Stimulated activated naive B cell treated with anti-CD40 and anti-IgM and Interleukin-4, amounts not matched to agents 10 μg/mL and 1 μg/mL and 100 μg/mL, for 72 hours (primary cell): ENCODE results near the gene UNC5A.
A peak's percentile ranks its signal among the peaks of the same experiment; 100 is the strongest.

Experiments used
- ATAC-seq, 2 donors: fragments of 150-1000 bp; cut with Tn5 transposase; replicated peaks; 2 replicates each; pipeline ENCODE4 v1.10.0; 2021; ENCODE audit warnings: moderate library complexity in 1 of 2
- DNase-seq: peaks from one replicate; pipeline ENCODE4 v3.0.0; 2021
- H3K27ac Mint-ChIP-seq: one replicate; pipeline ENCODE4 v1.8.0; 2022; ENCODE audit warnings: mild to moderate bottlenecking, mixed read lengths
- H3K27me3 Mint-ChIP-seq, 2 donors: one replicate each; pipeline ENCODE4 v1.8.0; 2022; ENCODE audit warnings: mixed read lengths in 2 of 2
- H3K36me3 Mint-ChIP-seq, 2 donors: one replicate each; pipeline ENCODE4 v1.8.0; 2022; ENCODE audit warnings: mixed read lengths in 2 of 2, mild to moderate bottlenecking in 1 of 2
- H3K4me1 Mint-ChIP-seq, 2 donors: one replicate each; pipeline ENCODE4 v1.8.0; 2022; ENCODE audit warnings: mixed read lengths in 2 of 2, mild to moderate bottlenecking in 1 of 2
- H3K4me3 Mint-ChIP-seq, 2 donors: one replicate each; pipeline ENCODE4 v1.8.0; 2022; ENCODE audit warnings: mild to moderate bottlenecking in 2 of 2, mixed read lengths in 2 of 2, moderate library complexity in 1 of 2
- H3K9me3 Mint-ChIP-seq, 2 donors: one replicate each; pipeline ENCODE4 v1.8.0; 2022; ENCODE audit warnings: mixed read lengths in 2 of 2, mild to moderate bottlenecking in 1 of 2

Gene UNC5A

GRCh38 chr5:176810081-176810597 lies at the start of gene UNC5A:
TSS of gene UNC5A (plus strand) at chr5:176810559. CDS start at chr5:176810751, 192 bp downstream.
- H3K27me3 Mint-ChIP-seq, result peaks cover 76 to 89% of the 10 kb centered on the region in 2 donors
- peaks cover 21 to 24% of the 10 kb centered on the region in 2 donors for H3K4me1 Mint-ChIP-seq
- peaks cover 0 to 2% of the 10 kb centered on the region in 2 donors for H3K9me3 Mint-ChIP-seq
- H3K4me3 Mint-ChIP-seq, result peak within 1 kb of the TSS; percentile 76 to 80
- H3K27ac Mint-ChIP-seq, result no peak within 1 kb of the TSS
- peak; percentile 31 to 49 for ATAC-seq
- no peak for DNase-seq
- no peaks in the 10 kb centered on the region for H3K36me3 Mint-ChIP-seq

GRCh38 chr5:176761755-176762154 lies 48.6 kb upstream of the UNC5A start:
- Mint-ChIP-seq H3K4me1 (no peaks in the 10 kb centered on the region), H3K9me3 (peaks cover 15 to 23% of the 10 kb centered on the region in 2 donors), H3K36me3 (peaks cover 2 to 6% of the 10 kb centered on the region in 2 donors), H3K27ac (no peak overlapping the region), H3K4me3 (no peak overlapping the region), H3K27me3 (peaks cover 21 to 28% of the 10 kb centered on the region in 2 donors)
- DNase-seq (no peak), ATAC-seq (no peak)

GRCh38 chr5:176762489-176762888 lies 47.9 kb upstream of the UNC5A start:
- Mint-ChIP-seq H3K27ac (no peak overlapping the region), H3K9me3 (peaks cover 15 to 23% of the 10 kb centered on the region in 2 donors), H3K4me3 (no peak overlapping the region), H3K36me3 (peaks cover 2 to 6% of the 10 kb centered on the region in 2 donors), H3K4me1 (no peaks in the 10 kb centered on the region), H3K27me3 (peaks cover 23 to 30% of the 10 kb centered on the region in 2 donors)
- ATAC-seq (no peak), DNase-seq (no peak)

GRCh38 chr5:176765687-176766086 lies 44.7 kb upstream of the UNC5A start:
- no peaks in the 10 kb centered on the region for H3K4me1 Mint-ChIP-seq
- no peak for DNase-seq
- H3K27me3 Mint-ChIP-seq, result peaks cover 31 to 46% of the 10 kb centered on the region in 2 donors
- no peak overlapping the region for H3K27ac Mint-ChIP-seq
- H3K36me3 Mint-ChIP-seq, result peaks cover 2 to 6% of the 10 kb centered on the region in 2 donors
- ATAC-seq, result no peak
- H3K4me3 Mint-ChIP-seq, result no peak overlapping the region
- H3K9me3 Mint-ChIP-seq, result peaks cover 12 to 23% of the 10 kb centered on the region in 2 donors

- ATAC-seq (no peak), DNase-seq (no peak)
- Mint-ChIP-seq H3K27ac (no peak overlapping the region), H3K27me3 (peaks cover 24 to 38% of the 10 kb centered on the region in 2 donors), H3K4me3 (no peak overlapping the region), H3K4me1 (no peaks in the 10 kb centered on the region), H3K9me3 (peaks cover 12 to 18% of the 10 kb centered on the region in 2 donors), H3K36me3 (peaks cover 2 to 10% of the 10 kb centered on the region in 2 donors)
These were observed 42.0 kb upstream of the UNC5A start for GRCh38 chr5:176768174-176768970.

GRCh38 chr5:176769911-176770310 lies 40.4 kb upstream of the UNC5A start:
- DNase-seq, result no peak
- Mint-ChIP-seq H3K4me3 (no peak overlapping the region), H3K4me1 (no peaks in the 10 kb centered on the region), H3K27me3 (peaks cover 17 to 44% of the 10 kb centered on the region in 2 donors), H3K9me3 (peaks cover 6 to 10% of the 10 kb centered on the region in 2 donors), H3K36me3 (peaks cover 2 to 10% of the 10 kb centered on the region in 2 donors), H3K27ac (no peak overlapping the region)
- no peak for ATAC-seq

- Mint-ChIP-seq H3K4me3 (no peak overlapping the region), H3K9me3 (peaks cover 3 to 6% of the 10 kb centered on the region in 2 donors), H3K4me1 (no peaks in the 10 kb centered on the region), H3K36me3 (peaks cover 2 to 9% of the 10 kb centered on the region in 2 donors), H3K27me3 (peaks cover 22 to 44% of the 10 kb centered on the region in 2 donors), H3K27ac (no peak overlapping the region)
- no peak for DNase-seq
- ATAC-seq, result no peak
These were observed 39.9 kb upstream of the UNC5A start for GRCh38 chr5:176770431-176770830.

- DNase-seq (no peak), ATAC-seq (no peak)
- Mint-ChIP-seq H3K4me1 (no peaks in the 10 kb centered on the region), H3K4me3 (no peak overlapping the region), H3K36me3 (peaks cover 0 to 4% of the 10 kb centered on the region in 2 donors), H3K27ac (no peak overlapping the region), H3K9me3 (no peaks in the 10 kb centered on the region), H3K27me3 (peaks cover 23 to 44% of the 10 kb centered on the region in 2 donors)
These were observed 39.1 kb upstream of the UNC5A start for GRCh38 chr5:176771102-176771845.

GRCh38 chr5:176772271-176773210 lies 37.8 kb upstream of the UNC5A start:
- no peak overlapping the region for H3K27ac Mint-ChIP-seq
- DNase-seq, result no peak
- no peaks in the 10 kb centered on the region for H3K9me3 Mint-ChIP-seq
- no peak for ATAC-seq
- peaks cover 20 to 54% of the 10 kb centered on the region in 2 donors for H3K27me3 Mint-ChIP-seq
- peaks cover 0 to 4% of the 10 kb centered on the region in 2 donors for H3K36me3 Mint-ChIP-seq
- no peak overlapping the region for H3K4me3 Mint-ChIP-seq
- H3K4me1 Mint-ChIP-seq, result no peaks in the 10 kb centered on the region

GRCh38 chr5:176773408-176774035 lies 36.8 kb upstream of the UNC5A start:
- Mint-ChIP-seq H3K4me3 (no peak overlapping the region), H3K4me1 (no peaks in the 10 kb centered on the region), H3K27ac (no peak overlapping the region), H3K9me3 (no peaks in the 10 kb centered on the region), H3K27me3 (peaks cover 16 to 45% of the 10 kb centered on the region in 2 donors), H3K36me3 (peaks cover 0 to 4% of the 10 kb centered on the region in 2 donors)
- ATAC-seq (no peak), DNase-seq (no peak)

- no peak overlapping the region for H3K4me3 Mint-ChIP-seq
- H3K4me1 Mint-ChIP-seq, result no peaks in the 10 kb centered on the region
- no peaks in the 10 kb centered on the region for H3K9me3 Mint-ChIP-seq
- no peak overlapping the region for H3K27ac Mint-ChIP-seq
- DNase-seq (no peak), ATAC-seq (no peak)
- H3K36me3 Mint-ChIP-seq, result peaks cover 0 to 4% of the 10 kb centered on the region in 2 donors
- peaks cover 19 to 36% of the 10 kb centered on the region in 2 donors for H3K27me3 Mint-ChIP-seq
These were observed 35.9 kb upstream of the UNC5A start for GRCh38 chr5:176774216-176775171.

GRCh38 chr5:176775409-176775808 lies 35.0 kb upstream of the UNC5A start:
- Mint-ChIP-seq H3K4me1 (no peaks in the 10 kb centered on the region), H3K36me3 (peaks cover 0 to 4% of the 10 kb centered on the region in 2 donors), H3K27me3 (peaks cover 24 to 41% of the 10 kb centered on the region in 2 donors), H3K9me3 (no peaks in the 10 kb centered on the region), H3K27ac (no peak overlapping the region), H3K4me3 (no peak overlapping the region)
- no peak for ATAC-seq
- no peak for DNase-seq
